ENCODE measurements around the gene PIK3R4. TPM values are rescaled to one million over a fixed set of nuclear protein-coding genes. Genes with fewer than 3 reads are reported as not detected.

Gene PIK3R4
- total RNA-seq, 1 experiment from 2014 or later: 31.9 TPM

- no peak overlapping the region for H3K4me3 ChIP-seq (ENCODE audit: low read depth, low read length, poor library complexity, severe bottlenecking)
- intact Hi-C loops (cut with micrococcal nuclease; ENCODE audit: unreplicated experiment): no loop called here
- BruUV-seq (replicated peaks): no TSS peak
- DNase-seq (ENCODE audit: low spot score): no peak
- ChIA-PET POLR2A (ENCODE audit: low non-redundant PET) (no interaction called here), CTCF (no interaction called here)
- no peak for TF ChIP-seq EZH2 (IDR thresholded peaks at IDR 0.05; ENCODE audit: borderline replicate concordance, low read depth, low read length, poor library complexity, severe bottlenecking)
- TF ChIP-seq CTCF (conservative IDR thresholded peaks at IDR 0.05; ENCODE audit: low read depth, low read length): no peak
- no peaks in the 10 kb centered on the region for H3K9me3 ChIP-seq (ENCODE audit: low read depth, low read length, poor library complexity, severe bottlenecking)
- H3K36me3 ChIP-seq (ENCODE audit: insufficient read depth, low read length, poor library complexity, severe bottlenecking): no peaks in the 10 kb centered on the region
- H3K4me1 ChIP-seq (ENCODE audit: insufficient read depth, low read length, poor library complexity, severe bottlenecking): no peaks in the 10 kb centered on the region
- no peak overlapping the region for H3K27ac ChIP-seq (ENCODE audit: low read depth, low read length, poor library complexity, severe bottlenecking)
- no peaks in the 10 kb centered on the region for H3K27me3 ChIP-seq (replicated peaks; ENCODE audit: insufficient read depth, low read depth, low read length, poor library complexity)
Observed at GRCh38 chr3:130635978-130636377, 110.7 kb downstream of the PIK3R4 start.

GRCh38 chr3:130635285-130635684 lies 111.3 kb downstream of the PIK3R4 start:
- intact Hi-C loops (cut with micrococcal nuclease; ENCODE audit: unreplicated experiment): no loop called here
- Histone ChIP-seq H3K27ac (ENCODE audit: low read depth, low read length, poor library complexity, severe bottlenecking) (no peak overlapping the region), H3K9me3 (ENCODE audit: low read depth, low read length, poor library complexity, severe bottlenecking) (no peaks in the 10 kb centered on the region), H3K4me1 (ENCODE audit: insufficient read depth, low read length, poor library complexity, severe bottlenecking) (no peaks in the 10 kb centered on the region), H3K36me3 (ENCODE audit: insufficient read depth, low read length, poor library complexity, severe bottlenecking) (no peaks in the 10 kb centered on the region), H3K4me3 (ENCODE audit: low read depth, low read length, poor library complexity, severe bottlenecking) (no peak overlapping the region), H3K27me3 (replicated peaks; ENCODE audit: insufficient read depth, low read depth, low read length, poor library complexity) (no peaks in the 10 kb centered on the region)
- ChIA-PET CTCF (no interaction called here), POLR2A (ENCODE audit: low non-redundant PET) (no interaction called here)
- no peak for DNase-seq (ENCODE audit: low spot score)
- TF ChIP-seq EZH2 (IDR thresholded peaks at IDR 0.05; ENCODE audit: borderline replicate concordance, low read depth, low read length, poor library complexity, severe bottlenecking) (no peak), CTCF (conservative IDR thresholded peaks at IDR 0.05; ENCODE audit: low read depth, low read length) (no peak)
- BruUV-seq (replicated peaks): no TSS peak

Other genes starting within 250 kb of the PIK3R4 start
- not detected in 2 replicates for gene COL6A6, start 229.7 kb downstream of the PIK3R4 start, total RNA-seq (2021)
- gene ATP2C1, start 147.3 kb upstream of the PIK3R4 start, total RNA-seq (2021): 70.3 and 75.9 TPM in 2 replicates